HG02885 (cell line): Measurements from ENCODE around the gene ALPK3.
"Not testable (repeated sequence)": the region's sequence is repeated elsewhere in the genome, so short reads cannot be mapped to it uniquely, and the experiment has no call there.

Source experiments
- ATAC-seq: cut with Tn5 transposase; IDR thresholded peaks from one replicate; pipeline ENCODE4 v1.9.1; 2021; ENCODE audit warnings: mild to moderate bottlenecking; ENCODE audit not compliant: unreplicated experiment, poor library complexity

ALPK3 gene

GRCh38 chr15:84872009-84872910 lies 55.1 kb downstream of the ALPK3 start:
- ATAC-seq, result no peak

DNA sequence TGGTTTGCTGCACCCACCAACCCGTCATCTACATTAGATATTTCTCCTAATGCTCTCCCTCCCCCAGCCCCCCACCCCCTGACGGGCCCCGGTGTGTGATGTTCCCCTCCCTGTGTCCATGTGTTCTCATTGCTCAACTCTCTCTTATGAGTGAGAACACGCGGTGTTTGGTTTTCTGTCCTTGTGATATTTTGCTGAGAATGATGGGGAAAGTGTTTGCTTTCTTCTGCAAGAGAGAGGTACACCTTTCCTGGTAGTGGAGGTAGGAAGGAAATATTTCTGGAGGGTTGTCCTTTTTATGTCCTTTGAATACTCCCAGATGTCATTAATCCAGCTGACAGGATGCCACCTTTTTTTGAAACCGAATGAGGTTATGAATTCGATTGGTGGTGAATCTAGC lies 56.8 kb downstream of the ALPK3 start:
- ATAC-seq, result no peak

- no peak for ATAC-seq
Measured at GRCh38 chr15:84874981-84875699, 58.0 kb downstream of the ALPK3 start.

DNA sequence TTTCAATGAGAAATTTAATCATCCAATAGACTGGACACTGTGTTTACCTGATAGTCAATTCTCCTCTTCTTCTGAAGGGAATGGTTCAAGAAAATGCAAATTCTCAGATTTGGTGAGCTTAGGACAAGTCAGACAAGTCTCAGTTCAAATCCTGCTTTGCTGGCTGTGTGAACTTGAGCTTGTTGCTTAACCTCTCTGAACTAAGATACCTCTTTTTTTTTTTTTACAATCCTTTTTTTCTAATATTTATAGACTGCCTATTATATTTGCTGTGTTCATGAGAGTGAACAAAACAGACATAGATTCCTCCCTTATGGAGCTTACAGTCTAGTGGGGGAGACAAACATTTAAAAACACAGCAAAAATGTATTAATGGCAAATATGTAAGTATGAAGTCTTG lies 59.1 kb downstream of the ALPK3 start:
- no peak for ATAC-seq

DNA sequence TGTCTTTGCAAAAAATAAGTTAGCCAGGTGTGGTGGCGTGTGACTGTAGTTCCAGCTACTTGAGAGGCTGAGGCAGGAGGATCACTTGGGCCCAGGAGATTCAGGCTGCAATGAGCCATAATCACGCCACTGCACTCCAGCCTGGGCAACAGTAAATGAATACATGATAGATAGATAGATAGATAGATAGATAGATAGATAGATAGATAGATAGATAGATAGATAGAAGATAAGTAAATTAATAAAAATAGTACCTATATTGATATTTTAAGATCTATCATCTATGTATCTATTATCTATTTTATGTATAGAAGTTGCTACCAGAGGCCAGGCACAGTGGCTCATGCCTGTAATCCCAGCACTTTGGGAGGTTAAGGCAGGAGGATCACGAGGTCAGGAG lies 60.5 kb downstream of the ALPK3 start:
- ATAC-seq, result not testable (repeated sequence)

- no peak for ATAC-seq
Measured at GRCh38 chr15:84878504-84878903, 61.3 kb downstream of the ALPK3 start.

GRCh38 chr15:84879088-84879780 lies 62.1 kb downstream of the ALPK3 start:
- no peak for ATAC-seq

DNA sequence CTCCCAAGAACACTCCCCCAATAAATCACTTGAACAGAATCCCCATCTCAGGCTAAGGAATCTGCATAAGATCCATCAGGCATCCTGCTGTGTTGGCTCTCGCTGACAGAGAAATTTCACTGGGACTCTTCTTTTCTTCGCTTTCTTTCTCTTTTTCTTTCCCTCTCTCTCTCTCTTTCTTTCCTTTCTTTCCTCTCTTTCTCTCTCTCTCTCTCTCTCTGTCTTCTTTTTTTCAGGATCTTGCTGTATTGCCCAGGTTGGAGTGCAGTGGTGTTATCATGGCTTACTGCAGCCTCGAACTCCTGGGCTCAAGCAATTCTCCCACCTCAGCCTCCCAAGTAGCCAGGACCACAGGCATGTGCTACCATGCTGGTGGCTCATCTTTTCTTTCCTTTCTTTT lies 62.9 kb downstream of the ALPK3 start:
- no peak for ATAC-seq

- ATAC-seq, result no peak
Measured at GRCh38 chr15:84880822-84881519, 63.8 kb downstream of the ALPK3 start.

DNA sequence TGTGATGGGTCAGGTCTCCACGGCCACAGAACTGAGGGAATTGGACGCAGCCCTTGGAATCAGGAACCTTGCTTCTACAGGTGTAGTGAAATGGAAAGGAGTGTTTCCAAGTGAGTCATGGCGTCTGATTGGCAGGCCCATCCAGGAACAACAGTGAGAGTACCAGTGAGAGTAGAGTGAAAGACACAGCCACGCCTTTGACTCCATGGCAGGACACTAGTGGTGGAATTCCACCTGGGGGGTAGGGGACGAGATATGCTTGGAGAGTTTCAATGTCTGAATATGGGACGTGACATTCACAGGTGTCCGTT lies 64.3 kb downstream of the ALPK3 start:
- ATAC-seq, result no peak

DNA sequence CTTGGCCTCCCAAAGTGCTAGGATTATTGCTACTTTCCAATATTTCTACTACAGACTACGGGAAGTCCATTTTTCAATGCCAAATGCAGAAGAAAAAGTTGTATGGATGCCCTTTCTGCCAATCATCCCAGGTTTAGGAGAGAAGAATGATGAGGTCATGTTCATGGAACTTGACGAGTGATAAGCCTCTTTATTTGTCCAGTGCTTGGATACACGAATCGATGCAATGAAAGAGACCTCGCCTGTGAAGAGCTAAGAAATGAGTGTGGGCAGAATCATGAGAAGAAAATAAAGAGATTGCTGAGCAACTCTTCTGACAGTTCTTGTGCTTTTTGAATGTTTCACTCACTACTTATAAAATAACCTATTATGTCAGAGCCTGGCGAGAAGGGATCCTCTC lies 66.3 kb downstream of the ALPK3 start:
- no peak for ATAC-seq

- no peak for ATAC-seq
Measured at GRCh38 chr15:84883916-84884781, 67.0 kb downstream of the ALPK3 start, which contains the start of gene SLC28A1. Gene SLC28A1, plus strand, starts transcription at chr15:84884662. Its CDS starts 3,099 bp downstream, at chr15:84887761.

- ATAC-seq, result no peak
Measured at GRCh38 chr15:84885801-84886200, 68.6 kb downstream of the ALPK3 start.

DNA sequence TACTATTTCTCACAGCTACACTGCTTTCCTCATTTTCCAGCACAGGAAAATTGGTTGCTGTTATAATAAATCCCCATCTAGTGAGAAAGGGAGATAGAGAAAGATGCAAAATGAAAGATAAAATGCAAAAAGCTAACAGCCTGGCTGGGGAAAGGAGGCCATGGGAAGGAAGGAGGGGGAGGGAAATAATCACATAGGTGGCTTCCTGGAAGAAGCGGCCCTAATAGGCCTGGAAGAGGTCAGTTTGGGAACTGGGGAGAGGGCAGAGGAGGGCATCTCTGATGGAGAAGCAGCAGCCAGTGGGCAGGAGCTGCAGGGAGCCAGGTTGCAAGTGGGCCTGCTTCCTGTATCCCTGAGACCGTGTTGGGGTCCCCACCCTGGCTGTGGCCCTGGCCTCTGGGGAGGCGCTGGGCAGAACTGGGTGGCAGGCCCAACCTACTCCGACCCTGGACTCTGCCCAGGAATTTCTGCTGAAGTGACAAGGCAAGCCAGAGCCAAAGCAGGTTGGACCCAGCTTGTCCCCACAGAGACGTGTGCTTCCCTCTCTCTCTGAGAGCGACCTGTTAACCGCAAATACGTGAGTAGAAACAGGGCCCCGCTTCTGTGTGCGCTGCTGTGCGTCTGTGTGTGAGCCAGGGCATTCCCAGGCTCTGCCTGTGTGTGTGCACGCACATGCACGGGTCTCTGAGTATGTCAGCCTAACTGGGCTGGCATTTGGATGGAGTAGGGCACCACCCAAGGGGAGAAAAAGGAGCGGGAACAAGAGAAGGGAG lies 69.2 kb downstream of the ALPK3 start:
- ATAC-seq, result no peak

GRCh38 chr15:84886984-84887299 lies 69.8 kb downstream of the ALPK3 start:
- ATAC-seq, result no peak

DNA sequence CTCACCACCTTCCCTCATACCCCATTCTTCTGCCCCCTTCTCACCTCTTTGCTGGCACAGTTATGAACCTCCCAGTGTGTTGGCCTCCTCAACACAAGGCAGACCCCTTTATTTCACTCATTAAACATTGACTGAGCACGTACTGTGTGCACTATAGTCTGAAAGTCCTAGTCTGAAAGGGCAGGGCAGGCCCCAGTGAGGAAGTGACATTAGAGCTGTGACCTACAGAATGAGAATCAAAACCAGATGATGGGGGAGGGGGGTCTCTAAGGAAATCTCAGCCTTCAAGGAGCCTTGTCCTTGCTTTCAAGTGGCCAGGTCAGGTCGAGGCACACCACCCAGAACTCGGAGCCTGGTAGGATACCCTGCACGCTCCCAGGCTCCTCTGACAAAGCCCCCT lies 70.8 kb downstream of the ALPK3 start:
- ATAC-seq, result no peak

DNA sequence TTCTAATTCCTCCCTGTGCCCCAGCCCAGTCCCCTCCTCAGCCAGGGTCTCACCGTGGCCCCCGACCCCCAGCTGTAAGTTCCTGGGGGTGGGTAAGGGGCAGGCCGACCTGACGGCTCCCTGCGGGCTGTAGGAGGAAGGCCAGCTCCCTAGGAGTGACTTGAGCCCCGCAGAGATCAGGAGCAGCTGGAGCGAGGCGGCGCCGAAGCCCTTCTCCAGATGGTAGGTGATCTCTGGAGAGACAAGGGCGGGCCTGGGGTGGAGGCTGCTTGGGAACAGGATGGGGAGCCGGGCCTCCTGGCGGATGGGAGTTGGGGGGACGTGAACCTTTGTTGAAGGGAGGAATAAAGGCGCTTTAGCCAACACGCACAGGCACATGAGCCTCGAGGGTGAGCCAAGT lies 71.5 kb downstream of the ALPK3 start:
- ATAC-seq, result no peak

DNA sequence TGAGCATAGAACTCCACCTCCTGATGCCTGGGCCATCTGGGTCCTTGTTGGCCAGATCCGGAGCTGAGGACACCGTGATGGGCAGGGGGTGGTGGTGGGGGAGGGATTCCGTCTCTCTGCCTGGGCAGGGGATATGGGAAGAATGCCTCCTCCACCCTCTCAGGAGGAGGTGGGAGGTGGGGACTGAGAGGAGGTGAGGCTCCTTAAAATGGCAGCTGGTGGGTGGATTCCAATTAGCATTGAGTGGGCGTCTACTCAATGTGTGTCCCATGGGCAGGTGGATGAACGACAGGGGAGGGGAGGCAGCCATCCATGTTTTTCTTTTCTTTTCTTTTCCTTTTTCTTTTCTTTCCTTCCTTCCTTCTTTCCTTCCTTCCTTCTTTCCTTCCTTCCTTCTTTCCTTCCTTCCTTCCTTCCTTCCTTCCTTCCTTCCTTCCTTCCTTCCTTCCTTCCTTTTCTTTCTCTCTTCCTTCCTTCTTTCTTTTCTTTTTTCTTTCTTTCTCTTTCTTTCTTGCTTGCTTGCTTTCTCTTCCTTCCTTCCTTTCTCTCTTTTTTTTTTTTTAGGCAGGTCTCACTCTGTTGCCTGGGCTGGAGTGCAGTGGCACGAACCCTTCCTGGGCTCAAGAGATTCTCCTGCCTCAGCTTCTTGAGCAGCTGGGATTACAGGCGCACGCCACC lies 72.3 kb downstream of the ALPK3 start:
- no peak for ATAC-seq
